ENCODE results near the gene LSAMP.

Gene LSAMP

GRCh38 chr3:115915061-115915460 is 530.2 kb downstream of the LSAMP start:
- no peak for DNase-seq (ENCODE audit: low read depth in 2 of 2, low spot score in 1 of 2)

DNA sequence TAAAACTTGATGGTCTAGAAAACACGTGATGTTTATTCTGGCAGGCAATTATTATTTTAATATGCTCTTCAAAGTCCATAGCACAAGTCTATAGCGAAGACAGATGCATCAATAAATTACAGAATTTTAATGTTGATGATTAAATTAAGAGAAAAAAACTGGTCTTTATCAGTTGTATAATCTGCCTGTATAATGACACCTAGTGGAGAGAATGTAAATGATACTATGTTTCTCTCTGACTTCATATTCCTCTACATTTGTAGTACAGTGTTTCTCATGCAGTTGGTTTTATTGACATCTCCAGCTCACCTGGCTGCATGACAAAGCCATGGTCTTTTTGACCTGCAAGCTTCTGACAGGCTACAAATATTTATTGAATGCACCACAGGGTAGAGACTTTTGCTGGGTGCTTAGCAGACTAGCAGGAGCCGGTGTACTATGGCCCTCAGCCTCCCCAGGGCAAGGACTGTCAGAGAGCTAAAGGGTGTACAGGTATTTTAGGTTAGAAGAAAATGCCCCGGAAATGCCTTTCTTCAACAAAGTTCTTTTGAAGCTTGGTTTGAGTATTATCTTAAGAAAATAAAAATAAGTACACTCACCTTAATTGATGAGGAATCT is 532.1 kb downstream of the LSAMP start:
- DNase-seq (ENCODE audit: low read depth in 2 of 2, low spot score in 1 of 2), result no peak

- DNase-seq (ENCODE audit: low read depth in 2 of 2, low spot score in 1 of 2), result no peak
These were observed 532.9 kb downstream of the LSAMP start for GRCh38 chr3:115912372-115912771.

GRCh38 chr3:115905871-115906270 is 539.4 kb downstream of the LSAMP start:
- DNase-seq (ENCODE audit: low read depth in 2 of 2, low spot score in 1 of 2), result no peak

DNA sequence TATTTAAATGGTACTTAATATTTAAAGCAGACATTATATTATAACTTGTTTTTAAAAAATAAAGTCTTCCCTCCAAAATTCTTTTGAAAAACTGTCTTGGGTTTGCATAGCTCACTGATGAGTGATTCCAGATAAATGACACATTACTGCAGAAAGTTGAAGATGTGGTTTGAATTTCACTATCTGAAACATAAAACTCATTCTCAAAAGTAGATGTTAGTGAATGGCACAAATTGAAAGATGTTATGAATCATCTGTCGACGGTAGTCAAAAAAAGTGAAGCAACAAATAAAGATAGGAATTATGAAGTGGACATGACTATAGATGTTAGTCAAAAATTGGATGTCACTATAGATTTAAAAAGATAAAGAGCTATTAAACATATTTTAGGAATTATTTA is 541.4 kb downstream of the LSAMP start:
- no peak for DNase-seq (ENCODE audit: low read depth in 2 of 2, low spot score in 1 of 2)

DNA sequence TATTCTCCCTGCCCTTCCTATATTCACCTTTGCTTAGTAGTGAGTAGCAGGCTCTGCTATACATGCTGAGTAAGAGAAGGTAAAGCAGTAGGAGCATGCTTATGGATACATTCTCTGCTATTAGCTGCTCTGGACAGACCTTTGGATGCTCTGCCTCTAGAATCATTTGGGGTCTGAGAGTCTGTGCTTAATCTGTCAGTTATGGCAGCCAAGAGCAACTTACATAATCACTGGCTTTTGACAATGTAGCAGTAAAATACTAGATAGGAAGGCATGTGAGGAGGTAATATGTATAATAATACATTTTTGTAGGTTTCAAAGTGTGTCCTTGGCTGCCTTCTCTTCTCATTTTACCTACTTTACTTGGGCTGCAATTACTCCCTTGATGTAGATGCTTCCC is 544.3 kb downstream of the LSAMP start:
- no peak for DNase-seq (ENCODE audit: low read depth in 2 of 2, low spot score in 1 of 2)

- no peak for DNase-seq (ENCODE audit: low read depth in 2 of 2, low spot score in 1 of 2)
These were observed 545.8 kb downstream of the LSAMP start for GRCh38 chr3:115899535-115899934.

DNA sequence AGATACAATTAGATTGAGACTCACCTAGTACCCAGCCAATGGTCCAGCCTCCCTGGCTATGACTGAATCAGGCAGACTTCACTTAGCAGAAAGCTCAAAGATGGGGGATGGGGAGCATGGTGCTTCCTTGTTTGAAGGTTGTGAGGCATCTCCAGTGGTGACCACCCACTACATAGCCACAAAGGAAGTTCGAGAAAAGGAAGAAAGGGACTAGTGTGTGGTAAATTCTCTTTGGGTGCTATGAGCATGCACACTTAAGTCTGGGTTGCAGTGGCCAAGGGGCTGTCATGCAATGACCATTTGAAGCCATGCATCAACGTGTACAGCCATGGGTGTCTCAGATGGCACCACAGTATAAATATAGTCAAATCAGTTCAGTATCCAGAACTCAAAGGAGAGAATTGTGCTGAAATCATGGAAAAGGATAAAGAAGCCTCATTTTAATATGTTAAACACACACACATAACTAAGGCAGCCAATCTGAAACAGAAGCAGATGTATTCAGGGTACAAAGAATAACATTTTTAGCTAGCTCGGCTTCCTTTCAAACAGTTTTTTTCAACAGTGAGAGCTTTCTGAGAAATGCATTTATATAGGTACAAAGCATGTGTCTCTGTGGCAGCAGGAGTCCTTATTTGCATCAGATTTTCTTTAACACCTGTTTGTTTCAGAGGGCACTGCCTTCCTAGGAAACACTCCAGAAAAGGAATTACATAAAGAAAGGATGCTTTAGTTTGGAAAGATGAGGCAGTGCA is 546.5 kb downstream of the LSAMP start:
- no peak for DNase-seq (ENCODE audit: low read depth in 2 of 2, low spot score in 1 of 2)

- DNase-seq (ENCODE audit: low read depth in 2 of 2, low spot score in 1 of 2), result no peak
These were observed 554.2 kb downstream of the LSAMP start for GRCh38 chr3:115891006-115891636.

GRCh38 chr3:115890579-115890978 is 554.7 kb downstream of the LSAMP start:
- DNase-seq (ENCODE audit: low read depth in 2 of 2, low spot score in 1 of 2), result no peak

- no peak for DNase-seq (ENCODE audit: low read depth in 2 of 2, low spot score in 1 of 2)
These were observed 559.7 kb downstream of the LSAMP start for GRCh38 chr3:115885621-115886020.

GRCh38 chr3:115877615-115877899 is 567.7 kb downstream of the LSAMP start:
- no peak for DNase-seq (ENCODE audit: low read depth in 2 of 2, low spot score in 1 of 2)

GRCh38 chr3:115876876-115877614 is 568.2 kb downstream of the LSAMP start:
- no peak for DNase-seq (ENCODE audit: low read depth in 2 of 2, low spot score in 1 of 2)

DNA sequence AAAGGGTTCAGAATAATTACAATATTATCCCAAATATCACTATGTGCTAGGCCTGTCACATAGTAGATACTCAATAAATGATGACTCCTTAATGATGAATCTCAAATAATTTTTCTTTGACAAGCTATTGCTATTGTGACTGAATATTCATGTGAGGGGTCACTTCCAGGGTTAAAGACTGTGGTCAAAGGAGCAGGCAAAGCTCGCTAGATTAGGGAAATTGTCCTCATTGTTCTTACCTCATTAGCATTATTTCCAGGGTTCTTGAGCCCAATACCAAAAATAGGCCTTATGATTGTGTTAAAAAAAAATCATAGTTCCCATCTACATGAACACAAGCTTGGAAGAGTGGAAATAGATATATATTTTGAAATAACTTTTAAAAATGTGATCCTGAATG is 569.8 kb downstream of the LSAMP start:
- no peak for DNase-seq (ENCODE audit: low read depth in 2 of 2, low spot score in 1 of 2)

DNA sequence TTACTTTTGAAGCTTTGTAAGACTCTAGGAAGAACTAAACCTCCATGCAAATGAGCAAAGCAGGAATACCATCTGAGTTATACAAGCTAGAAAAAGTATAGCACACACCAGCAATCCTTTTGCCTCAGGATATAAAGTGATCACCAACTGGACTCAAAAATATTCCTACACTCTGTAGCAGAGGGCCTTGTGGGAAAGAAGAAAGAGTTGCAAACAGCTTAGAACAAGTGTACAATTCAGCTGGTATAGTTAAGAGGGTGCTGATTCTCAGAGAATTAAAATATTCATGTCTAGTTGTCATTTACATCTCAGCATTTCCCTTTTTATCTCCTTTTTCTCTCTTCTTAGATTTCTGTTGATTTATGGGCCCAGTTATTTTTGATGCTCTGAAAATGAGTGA is 573.6 kb downstream of the LSAMP start:
- no peak for DNase-seq (ENCODE audit: low read depth in 2 of 2, low spot score in 1 of 2)

- DNase-seq (ENCODE audit: low read depth in 2 of 2, low spot score in 1 of 2), result no peak
These were observed 580.4 kb downstream of the LSAMP start for GRCh38 chr3:115864911-115865310.

DNA sequence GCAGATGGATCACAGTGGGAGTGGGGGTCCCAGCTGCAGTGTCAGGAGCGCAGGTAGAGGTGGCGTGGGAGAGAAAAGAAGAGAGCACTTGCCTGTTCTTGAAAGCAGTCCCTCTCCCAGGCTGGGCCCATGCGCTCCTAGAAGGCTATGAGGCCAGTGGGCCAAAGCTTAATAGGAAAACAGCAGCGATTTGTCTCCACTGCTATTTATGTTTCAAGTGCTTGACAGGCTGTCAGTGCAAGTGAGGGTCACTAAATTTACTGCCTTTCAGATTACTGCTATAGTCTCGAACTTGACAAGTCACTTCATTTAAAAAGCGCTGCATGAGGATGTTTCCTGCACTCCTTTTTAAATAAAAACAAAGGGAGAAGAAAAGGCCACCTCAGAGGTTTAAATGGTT is 582.4 kb downstream of the LSAMP start:
- no peak for DNase-seq (ENCODE audit: low read depth in 2 of 2, low spot score in 1 of 2)

- DNase-seq (ENCODE audit: low read depth in 2 of 2, low spot score in 1 of 2), result no peak
These were observed 583.2 kb downstream of the LSAMP start for GRCh38 chr3:115862099-115862498.

GRCh38 chr3:115861166-115861733 is 584.0 kb downstream of the LSAMP start:
- no peak for DNase-seq (ENCODE audit: low read depth in 2 of 2, low spot score in 1 of 2)

- DNase-seq (ENCODE audit: low read depth in 2 of 2, low spot score in 1 of 2), result no peak
These were observed 584.5 kb downstream of the LSAMP start for GRCh38 chr3:115860766-115861165.

- DNase-seq (ENCODE audit: low read depth in 2 of 2, low spot score in 1 of 2), result no peak
These were observed 586.1 kb downstream of the LSAMP start for GRCh38 chr3:115859002-115859807.
